ENCODE data around the gene TEAD4.

Gene TEAD4

DNA sequence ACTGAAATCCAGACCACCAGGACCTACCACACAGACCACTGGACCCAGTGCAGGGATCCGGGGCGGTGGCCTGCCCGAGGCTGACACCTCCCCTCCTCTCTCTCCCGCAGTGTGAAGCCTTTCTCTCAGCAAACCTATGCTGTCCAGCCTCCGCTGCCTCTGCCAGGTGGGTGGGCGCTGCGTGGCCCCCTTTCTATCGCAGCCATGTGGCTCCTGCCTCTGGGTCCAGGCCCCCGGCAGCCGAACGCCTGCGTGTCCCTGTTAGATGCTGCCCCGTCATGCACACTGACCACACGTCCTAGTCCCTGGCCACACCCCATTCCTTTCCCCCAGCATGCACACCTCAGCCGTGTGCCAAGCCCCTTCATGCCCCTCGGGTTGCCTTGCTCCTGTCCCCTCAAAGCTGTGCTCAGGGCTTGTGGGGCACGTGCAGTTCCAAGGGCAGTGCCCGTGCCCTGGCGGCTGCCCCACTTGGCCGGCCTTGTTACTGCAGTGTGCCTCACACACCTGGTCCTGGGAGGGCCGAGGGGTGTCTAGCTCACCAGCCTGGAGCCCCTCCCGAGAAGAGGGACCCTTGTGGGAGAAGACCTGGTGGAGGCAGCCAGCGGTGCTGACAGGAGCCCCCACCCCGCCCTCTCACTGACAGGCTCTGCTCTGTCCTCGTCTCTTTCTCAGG, 59.9 kb downstream of the TEAD4 start:
- Mint-ChIP-seq H3K27ac (no peak overlapping the region), H3K36me3 (no peaks in the 10 kb centered on the region), H3K4me1 (peaks cover 2% of the 10 kb centered on the region), H3K4me3 (no peak overlapping the region), H3K9me3 (no peaks in the 10 kb centered on the region), H3K27me3 (peaks cover 11% of the 10 kb centered on the region)
- no peak for ATAC-seq (ENCODE audit: low read depth)
- DNase-seq (ENCODE audit: low spot score in 2 of 2): no peak

GRCh38 chr12:3020399-3020798, 61.2 kb downstream of the TEAD4 start:
- ATAC-seq (ENCODE audit: low read depth): no peak
- no peak for DNase-seq (ENCODE audit: low spot score in 2 of 2)
- H3K27ac Mint-ChIP-seq: no peak overlapping the region
- H3K4me1 Mint-ChIP-seq: no peaks in the 10 kb centered on the region
- no peak overlapping the region for H3K4me3 Mint-ChIP-seq
- H3K27me3 Mint-ChIP-seq: peaks cover 9% of the 10 kb centered on the region
- no peaks in the 10 kb centered on the region for H3K36me3 Mint-ChIP-seq
- no peaks in the 10 kb centered on the region for H3K9me3 Mint-ChIP-seq

- ATAC-seq (ENCODE audit: low read depth): no peak
- Mint-ChIP-seq H3K27me3 (peaks cover 7% of the 10 kb centered on the region), H3K9me3 (no peaks in the 10 kb centered on the region), H3K4me3 (no peak overlapping the region), H3K4me1 (no peaks in the 10 kb centered on the region), H3K36me3 (no peaks in the 10 kb centered on the region), H3K27ac (no peak overlapping the region)
- DNase-seq (ENCODE audit: low spot score in 2 of 2): no peak
Observed at GRCh38 chr12:3020850-3021435, 61.7 kb downstream of the TEAD4 start.

GRCh38 chr12:3022411-3022810, 63.2 kb downstream of the TEAD4 start:
- Mint-ChIP-seq H3K9me3 (no peaks in the 10 kb centered on the region), H3K36me3 (no peaks in the 10 kb centered on the region), H3K4me3 (no peak overlapping the region), H3K4me1 (no peaks in the 10 kb centered on the region), H3K27me3 (peaks cover 7% of the 10 kb centered on the region), H3K27ac (no peak overlapping the region)
- no peak for ATAC-seq (ENCODE audit: low read depth)
- DNase-seq (ENCODE audit: low spot score in 2 of 2): no peak

GRCh38 chr12:3022961-3023360, 63.8 kb downstream of the TEAD4 start:
- Mint-ChIP-seq H3K27ac (no peak overlapping the region), H3K27me3 (peaks cover 7% of the 10 kb centered on the region), H3K4me1 (no peaks in the 10 kb centered on the region), H3K4me3 (no peak overlapping the region), H3K36me3 (no peaks in the 10 kb centered on the region), H3K9me3 (no peaks in the 10 kb centered on the region)
- ATAC-seq (ENCODE audit: low read depth): no peak
- no peak for DNase-seq (ENCODE audit: low spot score in 2 of 2)

DNA sequence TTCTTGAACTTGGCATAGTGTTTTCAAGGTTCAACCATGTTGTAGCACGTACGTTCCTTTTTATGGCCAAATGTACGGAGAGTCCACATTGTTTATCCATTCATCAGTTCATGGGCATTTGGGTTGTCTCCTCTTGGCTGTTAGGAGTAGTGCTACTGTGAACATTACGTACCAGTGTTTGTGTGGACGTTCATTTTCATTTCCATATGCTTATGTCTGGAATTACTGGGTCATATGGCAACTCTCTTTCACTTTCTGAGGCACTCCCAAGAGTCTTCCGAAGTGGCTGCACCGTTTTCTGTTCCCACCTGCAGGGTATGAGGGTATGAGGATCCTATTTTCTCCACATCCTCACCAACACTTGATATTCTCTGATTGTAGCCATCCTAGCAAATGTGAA, 68.9 kb downstream of the TEAD4 start:
- Mint-ChIP-seq H3K27ac (no peak overlapping the region), H3K27me3 (no peaks in the 10 kb centered on the region), H3K4me1 (no peaks in the 10 kb centered on the region), H3K36me3 (no peaks in the 10 kb centered on the region), H3K9me3 (no peaks in the 10 kb centered on the region), H3K4me3 (no peak overlapping the region)
- DNase-seq (ENCODE audit: low spot score in 2 of 2): no peak
- no peak for ATAC-seq (ENCODE audit: low read depth)

DNA sequence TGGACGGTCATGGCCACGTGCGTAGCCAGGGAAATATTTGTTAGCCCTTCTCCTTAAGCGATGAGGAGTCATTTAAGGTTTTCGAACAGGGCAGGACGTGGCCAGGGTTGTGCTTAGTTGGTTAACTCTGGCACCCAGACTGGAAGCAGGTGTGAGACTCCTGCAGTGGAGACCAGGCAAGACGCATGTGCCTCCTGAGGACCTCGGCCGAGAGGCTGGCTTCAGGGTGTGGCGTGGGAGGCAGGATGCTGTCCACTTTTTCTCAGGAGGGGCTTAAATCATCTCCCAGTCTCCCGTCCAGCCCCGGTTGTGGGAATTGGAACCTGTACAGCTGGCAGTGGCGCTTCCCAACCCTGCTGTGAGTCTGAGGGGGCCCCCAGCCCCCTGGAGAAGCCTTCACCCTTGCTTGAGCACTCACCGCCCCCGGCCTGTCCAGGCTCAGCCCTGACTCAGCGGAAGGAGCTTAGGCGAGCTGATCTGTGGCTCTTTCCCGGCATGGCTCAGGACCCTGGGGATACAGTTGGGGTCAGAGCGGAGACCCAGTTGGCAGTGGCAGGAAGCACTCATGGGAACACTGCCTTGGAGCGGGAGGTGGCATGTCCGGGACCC, 71.7 kb downstream of the TEAD4 start:
- Mint-ChIP-seq H3K4me1 (no peaks in the 10 kb centered on the region), H3K9me3 (no peaks in the 10 kb centered on the region), H3K4me3 (no peak overlapping the region), H3K27me3 (peaks cover 3% of the 10 kb centered on the region), H3K36me3 (no peaks in the 10 kb centered on the region), H3K27ac (no peak overlapping the region)
- ATAC-seq (ENCODE audit: low read depth) (no peak), DNase-seq (ENCODE audit: low spot score in 2 of 2) (no peak)

- DNase-seq (ENCODE audit: low spot score in 2 of 2): no peak
- Mint-ChIP-seq H3K4me3 (no peak overlapping the region), H3K4me1 (no peaks in the 10 kb centered on the region), H3K36me3 (no peaks in the 10 kb centered on the region), H3K9me3 (no peaks in the 10 kb centered on the region), H3K27ac (no peak overlapping the region), H3K27me3 (peaks cover 3% of the 10 kb centered on the region)
- ATAC-seq (ENCODE audit: low read depth): no peak
Observed at GRCh38 chr12:3032161-3032560, 73.0 kb downstream of the TEAD4 start.

- H3K27ac Mint-ChIP-seq: no peak overlapping the region
- H3K4me3 Mint-ChIP-seq: no peak overlapping the region
- DNase-seq (ENCODE audit: low spot score in 2 of 2) (no peak), ATAC-seq (ENCODE audit: low read depth) (no peak)
- H3K9me3 Mint-ChIP-seq: no peaks in the 10 kb centered on the region
- peaks cover 3% of the 10 kb centered on the region for H3K27me3 Mint-ChIP-seq
- no peaks in the 10 kb centered on the region for H3K36me3 Mint-ChIP-seq
- H3K4me1 Mint-ChIP-seq: no peaks in the 10 kb centered on the region
Observed at GRCh38 chr12:3032770-3033538, 73.8 kb downstream of the TEAD4 start.

DNA sequence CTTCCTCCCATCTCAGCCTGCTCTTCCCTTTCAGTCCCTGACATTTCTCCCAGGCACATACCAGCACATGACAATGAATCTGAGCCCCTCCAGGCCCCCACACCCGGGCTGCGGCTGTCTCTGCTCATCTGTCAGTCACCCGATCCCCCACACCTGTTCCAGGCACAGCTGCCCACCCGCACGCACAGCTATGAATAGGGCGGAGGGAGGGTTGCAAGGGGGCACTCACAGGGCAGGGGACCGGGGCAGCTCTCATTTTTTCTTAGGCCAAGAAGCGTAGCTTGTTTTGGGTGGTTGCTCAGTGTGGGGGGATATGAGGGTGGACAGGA, 74.3 kb downstream of the TEAD4 start:
- H3K9me3 Mint-ChIP-seq: no peaks in the 10 kb centered on the region
- ATAC-seq (ENCODE audit: low read depth) (no peak), DNase-seq (ENCODE audit: low spot score in 2 of 2) (no peak)
- H3K27me3 Mint-ChIP-seq: peaks cover 3% of the 10 kb centered on the region
- H3K36me3 Mint-ChIP-seq: no peaks in the 10 kb centered on the region
- H3K4me3 Mint-ChIP-seq: no peak overlapping the region
- H3K4me1 Mint-ChIP-seq: no peaks in the 10 kb centered on the region
- H3K27ac Mint-ChIP-seq: no peak overlapping the region

GRCh38 chr12:3034067-3034750, 75.0 kb downstream of the TEAD4 start:
- H3K27ac Mint-ChIP-seq: no peak overlapping the region
- no peaks in the 10 kb centered on the region for H3K4me1 Mint-ChIP-seq
- no peaks in the 10 kb centered on the region for H3K9me3 Mint-ChIP-seq
- H3K27me3 Mint-ChIP-seq: peaks cover 3% of the 10 kb centered on the region
- ATAC-seq (ENCODE audit: low read depth): peak; percentile 72
- H3K4me3 Mint-ChIP-seq: no peak overlapping the region
- H3K36me3 Mint-ChIP-seq: no peaks in the 10 kb centered on the region
- peak; percentile 21 to 32 for DNase-seq (ENCODE audit: low spot score in 2 of 2)

GRCh38 chr12:3035171-3035570, 76.0 kb downstream of the TEAD4 start:
- H3K4me3 Mint-ChIP-seq: no peak overlapping the region
- no peaks in the 10 kb centered on the region for H3K9me3 Mint-ChIP-seq
- ATAC-seq (ENCODE audit: low read depth): no peak
- no peaks in the 10 kb centered on the region for H3K36me3 Mint-ChIP-seq
- H3K27ac Mint-ChIP-seq: no peak overlapping the region
- no peak for DNase-seq (ENCODE audit: low spot score in 2 of 2)
- no peaks in the 10 kb centered on the region for H3K4me1 Mint-ChIP-seq
- peaks cover 3% of the 10 kb centered on the region for H3K27me3 Mint-ChIP-seq

GRCh38 chr12:3035815-3036702, 76.9 kb downstream of the TEAD4 start:
- Mint-ChIP-seq H3K4me1 (no peaks in the 10 kb centered on the region), H3K4me3 (no peak overlapping the region), H3K36me3 (no peaks in the 10 kb centered on the region), H3K27ac (no peak overlapping the region), H3K27me3 (peaks cover 3% of the 10 kb centered on the region), H3K9me3 (no peaks in the 10 kb centered on the region)
- no peak for DNase-seq (ENCODE audit: low spot score in 2 of 2)
- no peak for ATAC-seq (ENCODE audit: low read depth)

Measured in memory B cell (primary cell).